Activated naive CD4-positive, alpha-beta T cell treated with Interleukin-2 at 50 U/mL for 16 hours (primary cell): Measurements from ENCODE around the gene PSMC4.
"Not testable (repeated sequence)": the region's sequence is repeated elsewhere in the genome, so short reads cannot be mapped to it uniquely, and the experiment has no call there.

Source experiments
- DNase-seq: peaks from one replicate; pipeline ENCODE4 v3.0.0-alpha.2; 2020

Gene PSMC4

DNA sequence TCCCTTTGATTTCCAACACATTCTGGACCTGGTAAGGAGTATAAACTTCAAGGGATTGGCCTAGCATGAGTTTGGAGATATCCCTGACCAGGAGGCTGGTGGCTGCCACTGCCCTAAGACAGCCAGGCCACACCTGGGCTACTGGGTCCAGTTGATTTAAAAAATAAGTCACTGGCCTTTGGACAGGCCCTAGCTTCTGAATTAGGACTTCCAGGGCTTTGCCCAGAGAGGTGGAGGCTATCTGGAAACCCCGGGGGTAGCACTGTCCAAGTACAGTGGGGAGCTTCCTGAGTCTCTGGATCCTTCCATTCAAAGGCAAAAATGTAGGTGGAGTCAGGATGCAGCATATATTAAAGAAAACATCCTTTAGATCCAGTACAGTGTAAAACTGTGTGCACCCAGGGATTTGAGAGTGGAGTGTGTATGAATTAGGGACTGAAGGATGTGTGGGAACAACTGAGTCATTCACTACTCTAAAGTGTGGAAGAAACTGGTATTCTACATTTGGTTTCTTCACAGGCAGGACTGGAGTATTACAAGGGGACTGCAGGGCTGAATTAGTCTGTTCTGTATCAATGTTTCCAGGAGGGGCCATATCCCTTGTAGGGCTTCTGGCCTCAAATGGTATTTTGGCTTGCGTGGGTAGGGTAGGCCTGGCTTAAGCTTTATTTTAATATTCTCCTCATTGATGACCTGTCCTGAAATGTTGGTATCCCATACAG, 21.8 kb upstream of the PSMC4 start:
- DNase-seq, result no peak

GRCh38 chr19:39951065-39951650, 19.8 kb upstream of the PSMC4 start:
- no peak for DNase-seq

DNA sequence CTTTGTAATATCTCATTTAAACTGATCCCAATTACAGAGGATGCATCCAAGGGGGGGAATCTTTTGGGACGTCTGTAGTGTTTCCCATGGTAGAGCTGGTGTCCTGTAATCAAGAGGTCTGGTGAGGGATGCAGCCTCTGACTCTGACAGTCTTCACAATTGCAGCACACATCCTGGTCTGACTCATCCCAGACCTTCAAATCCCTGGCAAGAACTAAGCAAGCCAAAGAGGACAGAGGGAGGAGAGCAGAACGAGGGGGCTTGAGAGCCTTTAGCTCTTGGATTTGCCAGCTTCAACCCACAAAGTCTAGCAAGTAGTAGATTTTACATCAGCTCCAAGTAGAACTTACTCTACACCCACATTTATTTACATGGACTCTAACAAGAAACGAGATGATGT, 19.3 kb upstream of the PSMC4 start:
- no peak for DNase-seq

DNA sequence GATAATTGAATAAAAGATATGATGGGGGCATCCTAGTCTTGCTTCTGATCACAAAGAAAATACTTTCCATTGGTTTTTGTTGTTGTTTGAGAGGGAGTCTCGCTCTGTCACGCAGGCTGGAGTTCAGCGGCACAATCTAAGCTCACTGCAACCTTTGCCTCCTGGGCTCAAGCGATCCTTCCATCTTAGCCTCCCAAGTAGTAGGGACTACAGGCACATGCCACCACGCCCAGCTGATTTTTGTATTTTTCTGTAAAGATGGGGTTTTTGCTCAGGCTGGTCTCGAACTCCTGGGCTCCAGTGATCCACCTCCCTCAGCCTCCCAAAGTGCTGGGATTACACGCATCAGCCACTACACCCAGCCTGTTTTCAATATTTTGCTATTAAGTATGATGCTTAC, 17.1 kb upstream of the PSMC4 start:
- DNase-seq, result no peak

- not testable (repeated sequence) for DNase-seq
Measured at GRCh38 chr19:39957886-39958285, 13.1 kb upstream of the PSMC4 start.

GRCh38 chr19:39958942-39959341, 12.0 kb upstream of the PSMC4 start:
- not testable (repeated sequence) for DNase-seq

- DNase-seq, result not testable (repeated sequence)
Measured at GRCh38 chr19:39959407-39959806, 11.6 kb upstream of the PSMC4 start.

- DNase-seq, result no peak
Measured at GRCh38 chr19:39963898-39964297, 7.1 kb upstream of the PSMC4 start.

DNA sequence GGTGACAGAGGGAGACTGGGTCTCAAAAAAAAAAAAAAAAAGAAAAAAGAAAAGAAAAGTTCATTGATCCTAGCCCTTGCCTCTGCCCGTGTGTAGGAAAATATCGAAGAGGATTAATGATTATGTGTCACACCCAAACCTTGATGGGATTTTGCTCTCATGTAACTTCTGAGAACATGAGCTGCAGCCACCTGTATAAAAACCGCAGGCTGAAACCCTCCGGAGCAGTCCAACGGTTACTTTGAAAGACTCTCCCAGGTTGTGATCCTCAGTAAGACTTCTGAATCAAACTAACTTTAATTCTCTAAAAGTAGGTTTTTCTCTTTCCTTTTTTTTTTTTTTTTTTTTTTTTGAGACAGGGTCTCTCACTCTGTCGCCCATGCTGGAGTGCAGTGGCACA, 4.3 kb upstream of the PSMC4 start:
- no peak for DNase-seq

DNA sequence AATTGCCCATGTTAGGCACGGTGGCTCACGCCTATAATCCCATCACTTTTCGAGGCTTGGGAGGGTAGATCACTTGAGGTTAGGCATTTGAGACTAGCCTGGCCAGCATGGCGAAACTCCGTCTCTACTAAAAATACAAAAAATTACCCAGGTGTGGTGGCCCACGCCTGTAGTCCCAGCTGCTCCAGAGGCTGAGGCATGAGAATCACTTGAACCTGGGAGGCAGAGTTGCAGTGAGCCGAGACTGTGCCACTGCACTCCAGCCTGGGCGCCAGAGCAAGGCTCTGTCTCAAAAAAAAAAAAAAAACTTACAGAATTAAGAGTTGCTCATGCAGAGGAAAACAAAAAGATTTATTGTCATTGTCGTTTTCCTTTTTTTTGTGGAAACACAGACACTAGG, 3.4 kb upstream of the PSMC4 start:
- no peak for DNase-seq

DNA sequence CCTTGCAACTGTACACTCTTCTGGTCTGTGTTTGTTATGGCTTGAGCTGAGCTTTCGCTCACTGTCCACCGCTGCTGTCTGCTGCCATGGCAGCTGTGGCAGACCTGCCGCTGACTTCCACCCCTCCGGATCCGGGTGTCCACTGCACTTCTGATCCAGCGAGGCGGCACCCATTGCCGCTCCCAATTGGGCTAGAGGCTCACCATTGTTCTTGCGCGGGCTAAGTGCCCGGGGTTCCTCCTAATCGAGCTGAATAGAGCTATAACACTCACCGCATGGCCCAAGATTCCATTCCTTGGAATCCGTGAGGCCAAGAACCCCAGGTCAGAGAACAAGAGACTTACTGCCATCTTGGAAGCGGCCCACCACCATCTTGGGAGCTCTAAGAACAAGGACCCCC, 2.2 kb upstream of the PSMC4 start:
- no peak for DNase-seq

GRCh38 chr19:39969266-39969665, 1.7 kb upstream of the PSMC4 start:
- no peak for DNase-seq

DNA sequence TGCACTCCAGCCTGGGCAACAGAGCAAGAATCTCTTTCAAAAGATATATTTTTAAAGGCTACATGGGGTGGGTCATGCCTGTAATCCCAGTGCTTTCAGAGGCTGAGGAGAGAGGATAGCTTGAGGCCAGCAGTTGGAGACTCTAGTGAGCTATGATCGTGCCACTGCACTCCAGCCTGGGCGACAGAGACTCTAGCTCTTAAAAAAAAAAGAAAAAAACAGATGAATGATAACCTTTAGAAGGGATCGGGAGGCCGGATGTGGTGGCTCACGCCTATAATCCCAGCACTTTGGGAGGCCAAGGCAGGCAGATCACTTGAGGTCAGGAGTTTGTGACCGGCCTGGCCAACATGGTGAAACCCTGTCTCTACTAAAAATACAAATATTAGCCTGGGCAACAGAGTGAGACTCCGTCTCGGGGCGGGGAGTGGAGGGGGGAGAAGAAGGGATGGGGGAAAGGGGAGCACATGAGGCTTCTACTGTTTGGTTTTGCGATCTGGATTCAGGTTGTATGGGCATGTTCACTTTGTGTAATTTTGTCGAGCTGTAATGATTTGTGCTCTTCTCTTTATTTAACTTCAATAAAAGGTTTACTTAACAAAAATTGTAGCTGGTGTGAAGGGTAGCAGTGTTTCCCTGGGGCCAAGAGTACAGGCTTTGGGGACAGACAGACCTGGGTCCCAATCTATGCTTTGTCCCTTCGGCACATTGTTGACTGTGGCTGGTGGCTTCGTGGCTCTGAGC, 1.1 kb upstream of the PSMC4 start:
- DNase-seq, result peak; percentile 5

DNA sequence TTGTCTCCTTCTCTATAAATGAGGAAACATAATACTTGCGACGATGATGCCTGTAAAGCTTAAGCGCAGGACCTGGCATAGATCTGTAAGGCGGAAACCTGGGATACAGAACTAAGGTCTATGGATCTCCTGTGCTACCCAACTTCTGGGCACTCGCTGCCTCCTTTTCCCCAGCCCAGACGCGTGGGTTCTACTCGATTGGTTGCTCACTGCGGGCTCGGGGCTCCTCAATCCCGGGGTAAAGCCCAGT, 615 bp upstream of the PSMC4 start:
- no peak for DNase-seq

DNA sequence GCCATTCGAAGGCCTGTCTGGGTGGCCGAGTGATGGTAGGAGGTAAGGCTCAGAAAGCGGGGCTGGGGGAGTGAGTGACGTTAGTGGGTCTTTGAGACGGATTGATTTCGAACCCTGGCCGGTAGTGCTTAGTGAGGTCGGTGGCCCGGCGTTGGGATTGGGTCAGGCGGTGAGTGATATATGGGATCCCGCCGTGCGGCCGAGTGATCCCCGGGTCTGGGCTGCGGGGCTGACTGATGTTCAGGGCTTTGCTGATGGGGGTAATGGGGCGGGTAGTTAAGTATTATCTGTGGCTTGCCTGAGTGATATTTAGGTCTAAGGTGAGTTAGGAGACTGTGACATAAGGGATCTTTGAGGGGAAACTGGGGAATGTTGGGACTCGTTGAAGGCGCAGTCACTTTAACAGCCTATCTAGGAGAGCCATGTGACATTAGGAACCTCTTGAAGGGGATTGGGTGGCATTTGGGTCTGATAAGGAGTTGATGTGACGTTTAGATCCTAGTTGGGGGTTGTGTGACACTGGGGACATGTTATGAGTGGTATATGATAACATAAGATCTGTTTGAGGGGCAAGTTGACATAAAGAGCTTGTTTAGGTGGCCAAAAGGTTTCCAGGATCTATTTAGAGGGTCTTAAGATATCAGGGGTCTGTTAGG, 543 bp downstream of the PSMC4 start:
- no peak for DNase-seq

DNA sequence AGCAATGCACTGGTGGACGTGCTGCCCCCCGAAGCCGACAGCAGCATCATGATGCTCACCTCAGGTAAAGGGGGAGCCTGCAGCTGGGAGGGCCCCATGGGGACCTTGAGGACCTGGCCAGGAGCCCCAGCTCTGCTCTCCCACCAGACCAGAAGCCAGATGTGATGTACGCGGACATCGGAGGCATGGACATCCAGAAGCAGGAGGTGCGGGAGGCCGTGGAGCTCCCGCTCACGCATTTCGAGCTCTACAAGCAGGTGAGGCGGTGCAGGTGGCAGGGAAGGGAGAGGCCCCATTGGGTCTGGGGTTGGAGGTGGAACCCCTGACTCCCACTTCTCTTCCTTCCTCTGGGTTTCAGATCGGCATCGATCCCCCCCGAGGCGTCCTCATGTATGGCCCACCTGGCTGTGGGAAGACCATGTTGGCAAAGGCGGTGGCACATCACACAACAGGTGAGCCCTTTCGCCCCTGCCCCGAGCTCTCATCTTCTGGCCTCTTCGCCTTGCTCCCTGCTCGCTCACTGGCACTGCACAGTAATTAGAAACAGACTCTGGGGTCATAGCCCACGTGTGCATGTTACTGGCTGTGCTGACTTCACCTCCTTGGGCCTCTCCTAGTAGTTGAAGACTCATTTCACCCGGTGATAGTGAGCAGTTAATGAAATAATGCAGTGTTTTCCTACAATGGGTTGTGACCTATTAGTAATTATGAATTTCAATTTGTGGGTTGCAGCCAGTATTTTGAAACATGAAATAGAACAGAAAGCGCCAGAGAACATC, 3.6 kb downstream of the PSMC4 start:
- DNase-seq, result no peak

- no peak for DNase-seq
Measured at GRCh38 chr19:39982883-39983282, 11.9 kb downstream of the PSMC4 start.

DNA sequence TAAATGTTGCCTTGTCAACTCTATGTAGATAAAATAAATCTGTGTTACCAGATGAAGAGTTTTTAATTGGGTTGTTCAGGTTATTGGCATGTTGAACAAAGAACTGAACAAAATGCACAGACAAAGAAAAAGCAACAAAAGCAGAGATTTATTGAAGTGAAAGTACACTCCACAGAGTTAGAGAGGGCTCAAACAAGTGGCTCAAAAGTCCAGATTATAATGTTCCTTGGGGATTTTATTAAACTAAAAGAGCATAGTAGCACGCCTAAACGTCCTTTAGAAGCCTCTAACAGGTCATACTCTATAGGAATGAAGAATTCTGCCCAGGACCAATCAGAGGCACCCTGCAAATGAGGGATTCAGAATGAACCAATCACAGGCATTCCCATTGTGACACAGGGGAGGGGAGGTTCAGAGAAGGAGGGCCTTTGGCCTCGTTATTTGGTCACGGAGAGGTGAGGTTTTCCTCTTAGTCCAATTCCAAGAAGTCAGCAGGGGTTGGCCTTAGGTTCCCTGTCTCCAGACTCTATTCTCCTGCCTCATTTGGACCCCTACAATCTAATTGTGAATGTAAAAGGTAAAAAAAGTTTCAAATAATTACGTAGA, 12.8 kb downstream of the PSMC4 start:
- DNase-seq, result no peak

DNA sequence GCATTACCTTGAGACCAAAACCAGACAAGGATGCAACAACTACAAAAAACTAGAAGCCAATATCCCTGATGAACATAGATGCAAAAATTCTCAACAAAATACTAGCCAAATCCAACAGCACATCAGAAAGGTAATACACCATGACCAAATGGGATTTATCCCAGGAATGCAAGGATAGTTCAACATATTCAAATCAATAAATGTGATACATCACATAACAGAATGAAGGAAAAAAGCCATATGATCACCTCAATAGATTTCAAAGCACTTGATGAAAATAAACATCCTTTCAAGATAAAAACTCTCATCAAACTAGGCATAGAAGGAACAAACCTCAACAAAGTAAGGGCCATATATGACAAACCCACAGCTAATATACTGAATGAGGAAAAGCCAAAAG, 15.7 kb downstream of the PSMC4 start:
- no peak for DNase-seq

GRCh38 chr19:39987167-39987566, 16.2 kb downstream of the PSMC4 start:
- no peak for DNase-seq

DNA sequence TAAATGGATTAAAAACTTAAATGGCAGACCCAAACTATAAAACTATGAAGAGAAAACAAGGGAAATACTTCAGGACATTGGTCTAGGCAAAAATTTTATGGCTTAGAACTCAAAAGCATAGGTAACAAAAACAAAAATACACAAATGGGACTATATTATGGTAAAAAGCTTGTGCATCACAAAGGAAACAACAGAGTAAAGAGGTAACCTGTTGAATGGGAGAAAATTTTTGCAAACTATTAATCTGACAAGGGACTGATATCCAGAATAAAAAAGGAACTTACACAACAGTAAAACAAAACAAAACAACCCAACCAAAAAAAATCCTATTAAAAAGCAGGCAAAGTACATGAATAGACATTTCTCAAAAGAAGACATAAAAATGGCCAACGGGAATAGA, 16.6 kb downstream of the PSMC4 start:
- no peak for DNase-seq

DNA sequence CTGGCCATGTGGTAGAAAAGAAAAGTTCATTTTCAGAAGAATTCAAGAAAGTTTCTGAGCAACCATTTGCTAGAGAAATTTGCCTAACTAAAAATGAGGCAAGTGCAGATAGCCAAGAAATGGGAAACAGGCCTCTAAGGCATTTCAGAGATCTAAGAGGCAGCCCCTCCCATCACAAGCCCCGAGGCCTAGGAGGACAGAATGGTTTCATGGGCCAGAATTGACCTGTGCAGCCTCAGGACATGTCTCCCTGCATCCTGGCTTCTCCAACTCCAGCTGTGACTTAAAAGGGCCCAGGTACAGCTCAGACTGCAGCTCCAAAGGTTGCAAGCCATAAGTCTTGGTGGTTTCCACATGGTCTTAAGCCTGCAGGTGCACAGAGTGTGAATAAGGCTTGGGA, 22.6 kb downstream of the PSMC4 start:
- no peak for DNase-seq

GRCh38 chr19:39994361-39994760, 23.4 kb downstream of the PSMC4 start:
- DNase-seq, result no peak
